GM12892 (cell line): ENCODE data around the gene AQP12A.

Experiments used
- POLR2A ChIP-seq: IDR thresholded peaks from 2 replicates; pipeline ENCODE4 v1.6.1; 2011; ENCODE audit warnings: low read depth, low read length, control low read depth
- TAF1 ChIP-seq: IDR thresholded peaks from 2 replicates; pipeline ENCODE4 v1.6.1; 2011; ENCODE audit warnings: low read depth, mild to moderate bottlenecking, control low read depth, low read length, borderline replicate concordance

DNA sequence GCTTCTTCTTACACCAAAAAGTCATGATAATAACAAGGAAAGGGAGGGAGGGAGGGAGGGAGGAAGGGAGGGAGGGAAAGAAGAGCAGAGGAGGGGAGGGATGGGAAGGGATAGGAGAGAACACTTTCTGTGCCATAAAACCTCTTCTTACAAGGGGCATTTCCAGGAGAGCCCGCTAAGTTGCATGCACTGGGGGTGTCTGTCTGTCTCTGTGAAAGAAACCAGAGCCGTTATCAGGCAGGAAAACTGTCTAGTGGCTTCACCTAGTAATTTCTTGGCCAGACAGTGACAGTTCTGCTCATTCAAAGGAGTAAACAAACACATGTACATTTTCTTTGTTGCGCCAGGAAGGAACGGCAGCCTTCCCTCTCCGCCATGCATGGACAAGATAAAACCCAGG, 45.8 kb downstream of the AQP12A start:
- TF ChIP-seq POLR2A (no peak), TAF1 (no peak)
